ENCODE measurements around the gene ANKRD44.

The ANKRD44 gene

DNA sequence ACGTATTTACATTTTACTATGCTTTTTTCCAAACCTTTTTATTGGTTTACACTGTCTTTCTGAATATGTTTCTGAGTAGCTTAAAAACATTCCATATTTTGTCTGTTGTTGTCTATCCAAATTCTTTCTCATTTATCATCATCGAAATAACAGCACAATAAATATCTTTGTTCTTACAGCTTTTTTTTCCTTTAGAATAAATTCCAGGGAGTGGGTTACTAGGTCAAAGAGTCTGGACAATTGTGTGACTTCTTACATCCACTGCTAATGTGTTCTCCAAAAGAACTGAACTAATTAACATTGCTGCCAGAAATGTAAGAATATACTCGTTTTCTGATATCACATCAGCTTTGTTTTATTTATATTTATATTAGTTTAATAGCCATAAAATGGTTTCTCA is 59.4 kb downstream of the ANKRD44 start:
- no peak for TF ChIP-seq GATA3 (IDR thresholded peaks at IDR 0.05; ENCODE audit: low read depth, low read length)
- TF ChIP-seq GATA2 (IDR thresholded peaks at IDR 0.05; ENCODE audit: low read depth, low read length) = no peak

DNA sequence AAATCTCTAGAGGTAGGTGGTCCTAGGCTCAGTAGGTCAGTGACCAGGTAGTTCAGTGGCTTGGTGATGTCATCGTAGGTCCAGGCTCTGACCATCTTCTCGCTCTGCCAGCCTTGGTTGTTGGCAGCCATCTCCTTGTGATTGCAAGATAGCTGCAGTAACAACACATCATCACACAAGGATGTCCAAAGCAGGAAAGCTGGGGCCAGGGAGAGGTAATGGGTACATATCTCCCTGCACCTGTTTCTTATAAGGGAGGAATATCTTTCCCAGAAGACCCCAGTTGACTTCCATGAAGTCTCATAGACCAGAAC is 60.5 kb downstream of the ANKRD44 start:
- no peak for TF ChIP-seq GATA3 (IDR thresholded peaks at IDR 0.05; ENCODE audit: low read depth, low read length)
- TF ChIP-seq GATA2 (IDR thresholded peaks at IDR 0.05; ENCODE audit: low read depth, low read length) = peak; percentile 22; the same call in 1 of the 2 replicates

DNA sequence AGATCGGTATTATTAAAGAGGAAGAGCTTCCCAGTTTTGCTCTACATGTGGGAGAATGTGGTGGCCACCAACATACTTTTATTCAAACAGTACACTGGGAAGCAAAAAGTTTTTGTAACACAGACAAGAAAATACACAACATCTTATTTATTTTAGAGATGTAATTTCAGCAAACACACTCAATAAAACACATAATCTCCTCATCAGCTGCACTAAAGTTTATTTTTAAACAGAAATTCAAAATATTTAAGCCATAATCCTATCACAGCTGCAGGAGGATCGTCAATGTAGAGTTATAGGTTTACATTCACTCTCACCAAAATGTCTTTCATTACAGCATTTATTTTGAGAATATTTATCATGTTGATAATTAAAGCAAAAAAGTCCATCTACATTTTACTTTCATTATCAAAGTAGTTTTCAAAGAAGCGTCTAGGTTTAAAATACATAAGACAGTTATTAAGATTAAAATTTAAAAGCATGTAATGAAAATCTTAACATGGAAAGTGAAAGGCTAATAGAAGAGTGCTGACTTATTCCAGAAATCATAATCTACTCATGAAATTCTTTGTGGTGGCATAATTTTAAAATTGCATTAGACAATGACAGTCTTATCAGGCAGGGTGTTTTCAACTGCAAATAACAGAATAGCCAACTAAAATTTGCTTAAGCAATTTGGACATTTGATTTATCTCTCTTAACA is 61.0 kb downstream of the ANKRD44 start:
- TF ChIP-seq GATA3 (IDR thresholded peaks at IDR 0.05; ENCODE audit: low read depth, low read length) (no peak), GATA2 (IDR thresholded peaks at IDR 0.05; ENCODE audit: low read depth, low read length) (no peak)

DNA sequence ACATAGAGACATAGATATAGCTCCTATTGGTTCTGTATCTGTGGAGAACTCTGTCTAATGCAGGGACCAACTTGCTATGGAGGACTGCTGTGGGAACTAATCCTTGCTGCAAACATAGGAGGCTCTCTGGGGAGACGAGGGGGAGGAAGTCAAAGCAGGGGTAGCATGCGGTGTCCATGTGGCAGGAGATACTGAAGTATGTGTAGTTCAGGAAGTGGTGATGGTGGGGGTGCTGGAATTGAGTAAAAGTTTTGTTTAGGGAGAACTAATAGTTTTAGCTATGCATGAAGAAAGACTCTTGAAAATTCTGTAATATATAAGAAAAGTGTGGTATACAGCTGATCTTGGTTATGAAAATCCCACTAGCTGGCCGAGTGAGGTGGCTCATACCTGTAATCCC is 62.0 kb downstream of the ANKRD44 start:
- TF ChIP-seq GATA3 (IDR thresholded peaks at IDR 0.05; ENCODE audit: low read depth, low read length) (no peak), GATA2 (IDR thresholded peaks at IDR 0.05; ENCODE audit: low read depth, low read length) (no peak)

DNA sequence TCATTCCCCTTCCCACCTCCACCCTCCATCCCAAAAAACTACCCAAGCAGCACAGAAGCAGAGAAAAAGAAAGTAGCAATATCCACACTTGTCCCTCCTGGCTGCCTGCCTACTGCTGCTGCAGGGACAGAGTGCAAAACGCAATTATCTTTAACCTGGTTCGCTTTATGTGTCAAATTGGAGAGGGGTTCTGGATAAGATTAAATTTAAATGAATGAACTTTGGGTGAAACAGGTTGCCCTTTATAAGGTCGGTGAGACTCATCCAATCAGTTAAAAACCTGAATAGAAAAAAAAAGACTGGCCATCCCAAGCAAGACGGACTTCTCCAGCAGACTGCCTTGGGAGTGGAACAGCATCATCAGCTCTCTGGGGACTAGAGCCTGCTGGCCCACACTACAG is 62.6 kb downstream of the ANKRD44 start:
- TF ChIP-seq GATA2 (IDR thresholded peaks at IDR 0.05; ENCODE audit: low read depth, low read length) = peak; percentile 54
- TF ChIP-seq GATA3 (IDR thresholded peaks at IDR 0.05; ENCODE audit: low read depth, low read length) = no peak

DNA sequence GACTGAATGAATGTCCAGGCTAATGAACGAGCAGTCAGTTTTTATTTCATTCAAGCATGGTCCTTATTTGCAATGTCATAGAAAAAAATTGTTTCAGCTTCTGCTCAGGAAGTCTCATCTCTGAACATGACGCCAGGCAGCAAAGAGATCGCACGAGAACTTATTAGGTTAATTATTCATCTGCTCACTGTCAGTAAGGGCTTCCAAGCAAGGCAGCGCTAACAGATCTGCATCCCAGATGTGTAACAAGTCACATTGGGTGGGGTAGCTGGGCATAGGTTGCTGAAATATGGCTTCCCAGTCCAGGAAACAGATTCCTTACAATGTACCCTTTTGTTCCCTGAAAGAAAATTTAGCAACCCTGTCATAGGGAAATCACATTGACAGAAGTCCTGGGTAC is 63.5 kb downstream of the ANKRD44 start:
- peak; percentile 52 for TF ChIP-seq GATA2 (IDR thresholded peaks at IDR 0.05; ENCODE audit: low read depth, low read length)
- TF ChIP-seq GATA3 (IDR thresholded peaks at IDR 0.05; ENCODE audit: low read depth, low read length) = no peak

DNA sequence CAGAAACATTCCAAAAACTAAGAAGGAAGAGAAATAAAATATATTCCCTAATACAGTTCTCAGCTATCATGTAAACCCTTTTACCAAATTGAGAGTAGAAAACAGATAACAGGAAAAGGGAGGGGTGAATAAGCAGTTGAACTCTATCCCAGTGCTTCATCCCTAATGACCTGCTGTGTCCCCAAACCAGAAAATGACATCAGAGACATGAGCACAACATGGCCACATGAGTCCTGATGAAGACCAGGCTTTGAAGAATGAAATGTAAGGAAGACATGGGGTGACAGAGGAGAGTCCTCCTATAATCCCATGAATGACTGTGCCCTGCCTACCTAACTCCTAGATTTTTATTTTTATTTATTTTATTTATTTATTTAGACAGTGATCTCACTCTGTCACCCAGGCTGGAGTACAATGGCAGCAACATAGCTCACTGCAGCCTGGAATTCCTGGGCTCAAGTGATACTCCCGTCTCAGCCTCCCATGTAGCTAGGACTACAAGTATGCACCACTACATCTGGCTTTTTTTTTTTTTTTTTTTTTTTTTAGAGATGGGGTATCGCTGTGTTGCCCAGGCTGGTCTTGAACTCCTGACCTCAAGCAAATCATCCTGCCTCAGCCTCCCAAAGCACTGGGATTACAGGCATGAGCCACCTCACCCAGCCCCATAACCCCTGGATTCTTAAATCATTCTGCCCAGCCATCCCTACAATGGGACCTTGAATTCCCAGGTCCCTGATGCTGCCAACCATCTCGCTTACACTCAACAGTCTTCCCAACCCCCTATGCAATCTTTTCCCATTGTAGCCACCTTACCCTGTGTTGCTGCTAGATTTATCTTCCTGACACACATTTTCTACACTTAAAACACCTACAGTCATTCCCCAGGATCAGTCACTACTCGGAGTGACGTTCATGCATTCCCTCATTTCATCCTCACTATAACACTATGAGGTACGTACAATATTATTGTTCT is 64.5 kb downstream of the ANKRD44 start:
- TF ChIP-seq GATA3 (IDR thresholded peaks at IDR 0.05; ENCODE audit: low read depth, low read length) (no peak), GATA2 (IDR thresholded peaks at IDR 0.05; ENCODE audit: low read depth, low read length) (no peak)

DNA sequence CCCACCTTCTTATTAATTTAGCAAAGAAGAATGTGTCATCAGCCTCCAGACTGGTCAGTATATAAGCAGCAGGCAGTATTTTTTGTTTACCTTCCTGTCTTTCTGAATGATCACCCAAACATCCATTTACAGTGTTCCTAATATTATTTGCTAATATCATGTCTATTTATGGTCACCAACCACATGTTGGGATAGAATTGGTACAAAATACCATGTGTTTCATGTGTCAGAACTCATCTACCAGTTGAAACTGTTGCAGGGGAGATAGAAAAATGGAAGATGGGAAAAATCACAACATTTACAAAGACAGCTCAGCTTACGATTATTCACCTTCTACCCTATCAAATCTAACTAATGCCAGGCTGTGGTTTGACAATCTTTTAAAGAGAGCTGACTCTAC is 66.2 kb downstream of the ANKRD44 start:
- TF ChIP-seq GATA2 (IDR thresholded peaks at IDR 0.05; ENCODE audit: low read depth, low read length) = no peak
- TF ChIP-seq GATA3 (IDR thresholded peaks at IDR 0.05; ENCODE audit: low read depth, low read length) = no peak

DNA sequence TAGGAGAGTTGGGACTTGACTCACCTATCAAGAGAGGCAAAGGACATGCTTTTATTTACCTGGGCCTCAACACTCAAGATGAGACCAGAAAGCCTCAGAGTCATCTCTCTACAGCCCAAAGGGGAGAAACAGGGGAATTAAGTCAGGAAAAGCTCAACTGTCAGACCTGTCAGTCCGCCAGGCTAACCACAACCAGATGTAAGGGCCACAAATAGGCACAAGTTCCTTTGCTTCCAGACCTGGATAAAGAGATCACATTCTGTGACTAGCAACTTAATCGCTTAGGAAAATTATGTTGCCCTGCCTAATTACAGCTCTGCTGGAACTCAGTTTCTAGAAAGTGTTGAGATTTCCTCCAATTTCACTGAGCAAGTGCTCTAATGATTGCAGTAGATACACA is 67.9 kb downstream of the ANKRD44 start:
- TF ChIP-seq GATA3 (IDR thresholded peaks at IDR 0.05; ENCODE audit: low read depth, low read length) = no peak
- TF ChIP-seq GATA2 (IDR thresholded peaks at IDR 0.05; ENCODE audit: low read depth, low read length) = no peak

DNA sequence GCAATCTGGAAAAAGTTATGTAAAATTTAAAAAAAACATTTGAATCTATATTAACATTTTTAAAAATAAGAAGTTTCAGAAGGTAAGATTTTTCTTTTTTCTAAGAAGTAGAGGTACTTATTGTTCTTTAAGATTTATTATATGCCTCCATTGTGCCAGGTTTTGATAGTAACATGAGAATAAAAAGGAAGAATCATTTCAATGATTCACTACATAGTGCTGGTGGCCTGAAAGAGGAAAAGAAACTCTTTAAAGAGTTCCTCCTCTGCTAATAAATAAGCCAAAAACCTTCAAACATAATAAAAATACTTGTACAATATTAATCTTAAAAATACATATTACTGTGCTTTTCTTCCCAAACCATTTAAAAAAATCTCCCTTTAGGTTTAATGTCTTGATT is 69.0 kb downstream of the ANKRD44 start:
- TF ChIP-seq GATA3 (IDR thresholded peaks at IDR 0.05; ENCODE audit: low read depth, low read length) (no peak), GATA2 (IDR thresholded peaks at IDR 0.05; ENCODE audit: low read depth, low read length) (no peak)

DNA sequence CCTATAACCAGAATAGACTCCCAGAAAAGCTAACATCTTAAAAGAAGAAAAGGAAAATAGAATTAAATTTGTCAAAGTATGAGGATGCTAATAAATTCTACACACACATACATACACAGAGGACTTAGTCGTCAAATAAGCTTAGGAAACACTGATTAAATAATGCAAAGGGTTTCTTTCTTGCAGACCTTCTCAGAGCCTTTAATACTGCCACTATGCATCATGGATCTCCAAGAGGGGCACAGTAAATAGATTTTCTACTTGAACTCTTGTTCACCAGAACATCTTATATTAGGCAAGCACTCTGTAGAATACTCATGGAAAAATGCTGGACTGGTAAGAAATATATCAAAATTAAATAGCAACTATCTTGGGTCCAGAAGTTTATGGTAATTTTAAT is 69.4 kb downstream of the ANKRD44 start:
- TF ChIP-seq GATA3 (IDR thresholded peaks at IDR 0.05; ENCODE audit: low read depth, low read length) (no peak), GATA2 (IDR thresholded peaks at IDR 0.05; ENCODE audit: low read depth, low read length) (no peak)

DNA sequence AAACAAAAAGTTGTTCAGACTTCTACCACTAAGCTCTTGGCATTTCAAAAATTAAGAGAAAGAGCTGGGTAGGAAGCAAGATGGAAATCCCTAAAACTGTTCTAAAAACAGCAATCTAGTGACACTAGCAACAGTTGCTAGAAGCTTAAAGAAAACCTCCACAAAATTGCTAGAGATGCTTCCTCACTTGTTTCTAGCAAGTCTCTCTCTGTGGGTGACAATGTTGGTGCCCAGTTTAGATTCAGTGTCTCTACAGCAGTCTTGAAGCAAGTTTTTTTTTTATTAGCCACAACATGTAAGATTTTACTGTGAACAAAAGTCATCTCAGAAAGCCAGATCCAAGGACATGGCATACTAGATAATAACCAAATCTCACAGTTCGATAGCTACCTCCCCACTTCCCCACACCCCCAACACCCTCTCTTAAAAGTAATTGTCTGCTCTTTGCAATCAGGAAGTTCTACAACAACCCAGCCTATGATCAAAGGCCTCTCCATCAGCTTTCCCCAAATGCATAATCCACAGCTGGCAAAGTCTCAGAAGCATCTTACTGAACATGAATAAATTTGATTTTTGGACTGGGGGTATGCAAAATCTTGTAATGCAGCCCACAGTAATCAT is 70.0 kb downstream of the ANKRD44 start:
- no peak for TF ChIP-seq GATA3 (IDR thresholded peaks at IDR 0.05; ENCODE audit: low read depth, low read length)
- no peak for TF ChIP-seq GATA2 (IDR thresholded peaks at IDR 0.05; ENCODE audit: low read depth, low read length)

DNA sequence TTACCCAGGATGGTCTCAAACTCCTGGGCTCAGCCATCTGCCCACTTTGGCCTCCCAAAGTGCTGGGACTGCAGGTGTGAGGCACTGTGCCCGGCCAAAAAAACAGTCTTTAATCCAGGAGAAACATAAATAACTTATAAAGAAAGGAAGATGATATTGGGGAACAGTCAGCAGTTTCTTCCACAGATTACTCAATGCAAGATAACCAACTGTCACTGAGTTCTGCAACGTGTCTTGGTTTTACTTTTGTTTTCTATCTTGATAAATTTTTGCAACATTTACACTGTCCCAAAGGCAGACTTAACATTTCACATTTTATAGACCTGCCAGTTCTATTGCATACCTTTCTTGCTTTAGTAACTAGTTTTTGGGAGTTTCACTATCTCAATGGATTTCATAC is 71.1 kb downstream of the ANKRD44 start:
- TF ChIP-seq GATA3 (IDR thresholded peaks at IDR 0.05; ENCODE audit: low read depth, low read length) (no peak), GATA2 (IDR thresholded peaks at IDR 0.05; ENCODE audit: low read depth, low read length) (no peak)

DNA sequence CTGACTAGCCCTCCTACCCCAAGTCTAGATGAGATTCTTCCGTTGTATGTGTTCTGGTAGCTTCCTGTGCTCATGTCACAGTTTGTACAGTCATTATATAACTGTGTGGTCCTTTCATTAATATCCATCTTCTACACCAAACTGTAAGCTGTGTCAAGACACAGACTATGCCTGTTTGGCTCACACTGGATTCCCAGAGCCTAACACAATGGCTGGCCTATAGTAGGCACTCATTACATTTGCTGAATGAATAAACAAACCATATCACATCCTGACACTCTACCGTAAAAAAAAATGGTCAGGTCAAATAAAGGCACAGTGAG is 72.6 kb downstream of the ANKRD44 start:
- TF ChIP-seq GATA2 (IDR thresholded peaks at IDR 0.05; ENCODE audit: low read depth, low read length) (no peak), GATA3 (IDR thresholded peaks at IDR 0.05; ENCODE audit: low read depth, low read length) (no peak)
